CD4-positive, CD25-positive, alpha-beta regulatory T cell (primary cell): ENCODE results near the gene RASGRP2. TPM values are rescaled to one million over a fixed set of nuclear protein-coding genes. Genes with fewer than 3 reads are reported as not detected.
A peak's percentile ranks its signal among the peaks of the same experiment; 100 is the strongest.

ENCODE experiments used
- ATAC-seq, 2 donors: fragments of 150-1000 bp; cut with Tn5 transposase; one replicate each; pipeline ENCODE4 v1.10.0; 2021; ENCODE audit warnings: low read depth in 2 of 2, moderate number of reproducible peaks in 2 of 2, moderate library complexity in 1 of 2
- DNase-seq, 3 donors: peaks; one replicate each; pipeline versions ENCODE4 v3.0.0 to v3.0.0-alpha.2; 2012 to 2022; ENCODE audit warnings: mixed read lengths in 1 of 3
- H3K27ac ChIP-seq: one replicate; pipeline ENCODE4 v1.7.0; 2013; ENCODE audit warnings: mild to moderate bottlenecking, low read length; ENCODE audit not compliant: insufficient read depth, poor library complexity, severe bottlenecking
- H3K27me3 ChIP-seq: one replicate; pipeline ENCODE4 v1.7.0; 2013; ENCODE audit warnings: low read length; ENCODE audit not compliant: control insufficient read depth, insufficient read depth
- H3K36me3 ChIP-seq: one replicate; pipeline ENCODE4 v1.7.0; 2013; ENCODE audit warnings: mild to moderate bottlenecking, low read length, moderate library complexity; ENCODE audit not compliant: control insufficient read depth, insufficient read depth
- H3K4me1 ChIP-seq: 2 replicates; pipeline ENCODE4 v1.7.0; 2013; ENCODE audit warnings: mild to moderate bottlenecking, low read length; ENCODE audit not compliant: insufficient read depth, control insufficient read depth, poor library complexity, severe bottlenecking
- H3K4me3 ChIP-seq: one replicate; pipeline ENCODE4 v1.7.0; 2013; ENCODE audit warnings: low read depth, mild to moderate bottlenecking, low read length, moderate library complexity
- H3K9me3 ChIP-seq, 2 experiments: 1 replicate in 1 of 2; 2 replicates in 1 of 2; pipeline ENCODE4 v1.7.0; 2013; ENCODE audit warnings: low read length in 2 of 2, mild to moderate bottlenecking in 1 of 2, moderate library complexity in 1 of 2; ENCODE audit not compliant: control insufficient read depth in 2 of 2
- H3K27ac Mint-ChIP-seq, 3 donors: one replicate each; pipeline ENCODE4 v1.8.0; 2020 to 2022; ENCODE audit warnings: mild to moderate bottlenecking in 3 of 3, mixed read lengths in 3 of 3, moderate library complexity in 2 of 3
- H3K27me3 Mint-ChIP-seq: one replicate; pipeline ENCODE4 v1.8.0; 2022; ENCODE audit warnings: mild to moderate bottlenecking, mixed read lengths
- H3K36me3 Mint-ChIP-seq: one replicate; pipeline ENCODE4 v1.8.0; 2020; ENCODE audit warnings: mixed read lengths
- H3K4me1 Mint-ChIP-seq, 4 donors: one replicate each; pipeline ENCODE4 v1.8.0; 2020 to 2022; ENCODE audit warnings: mixed read lengths in 4 of 4, mild to moderate bottlenecking in 1 of 4
- H3K4me3 Mint-ChIP-seq, 4 donors: one replicate each; pipeline ENCODE4 v1.8.0; 2020 to 2022; ENCODE audit warnings: mild to moderate bottlenecking in 4 of 4, mixed read lengths in 4 of 4, moderate library complexity in 3 of 4
- H3K9me3 Mint-ChIP-seq, 7 donors: one replicate each; pipeline ENCODE4 v1.8.0; 2020 to 2022; ENCODE audit warnings: mixed read lengths in 7 of 7, mild to moderate bottlenecking in 3 of 7, moderate library complexity in 2 of 7
- polyA plus RNA-seq, 4 donors: library from polyadenylated mRNA; unstranded; fragments of 300-500 nt; fragmentation: Illumina TruSeq; gene quantifications; one replicate each; pipeline ENCODE4 v1.2.3, GENCODE V29; 2021
- total RNA-seq: library from RNA; stranded (reverse); gene quantifications from one replicate; pipeline ENCODE4 v1.2.3, GENCODE V29; 2022

The RASGRP2 gene
- total and polyA plus RNA-seq, 5 donors from 2014 or later, result 140 to 570 (median 169) TPM

- Histone ChIP-seq H3K9me3 (no peaks in the 10 kb centered on the region), H3K27me3 (peaks cover 7% of the 10 kb centered on the region), H3K27ac (no peak overlapping the region), H3K4me3 (no peak overlapping the region), H3K36me3 (no peaks in the 10 kb centered on the region), H3K4me1 (peaks cover 17% of the 10 kb centered on the region)
- DNase-seq (no peak), ATAC-seq (no peak)
- peaks cover 0 to 2% (median 0%) of the 10 kb centered on the region in 7 donors for H3K9me3 Mint-ChIP-seq
- H3K4me1 Mint-ChIP-seq, result peaks cover 0 to 17% (median 8%) of the 10 kb centered on the region in 4 donors
- H3K36me3 Mint-ChIP-seq, result no peaks in the 10 kb centered on the region
- H3K27ac Mint-ChIP-seq, result no peak overlapping the region
- H3K27me3 Mint-ChIP-seq, result peaks cover 82% of the 10 kb centered on the region
- peak overlapping the region in 1 of 4 donors; percentile 47 for H3K4me3 Mint-ChIP-seq
These were observed 27.3 kb downstream of the RASGRP2 start for GRCh38 chr11:64716473-64717267.

DNA sequence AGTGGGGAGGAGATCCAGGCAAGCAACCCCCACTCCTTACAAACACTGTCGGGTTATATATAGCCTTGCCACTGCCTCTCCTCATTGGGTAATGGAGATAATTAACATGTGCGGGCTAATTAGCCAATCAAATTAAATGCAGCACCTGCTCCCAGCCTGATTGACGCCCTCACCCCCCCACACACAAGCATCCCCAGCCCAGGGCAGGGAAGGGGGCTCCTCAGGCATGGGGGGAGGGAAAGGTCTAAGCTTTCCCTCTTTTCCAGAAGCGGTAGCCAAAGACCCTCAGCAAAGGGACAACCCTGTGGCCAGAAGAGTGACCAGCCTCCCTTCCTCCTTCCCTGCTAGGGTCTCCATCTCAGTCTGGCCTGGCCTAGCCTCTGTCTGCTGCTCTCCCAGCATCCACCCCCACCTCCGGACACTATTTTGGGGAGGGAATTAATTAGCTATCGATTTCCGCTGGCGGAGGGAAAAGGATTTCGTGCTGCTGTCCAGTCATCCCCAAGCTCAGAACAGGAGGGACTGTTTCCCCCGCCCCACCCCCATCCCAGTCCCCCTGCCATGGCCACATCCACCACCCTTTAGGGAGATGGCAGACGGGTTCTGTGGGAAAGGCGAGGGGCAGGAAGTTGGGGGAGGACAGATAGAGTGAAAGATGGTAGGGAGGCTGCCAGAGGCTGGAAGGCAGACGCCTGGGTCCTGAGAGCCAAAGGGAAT is 28.0 kb downstream of the RASGRP2 start:
- H3K27me3 Mint-ChIP-seq, result peaks cover 80% of the 10 kb centered on the region
- Histone ChIP-seq H3K4me3 (no peak overlapping the region), H3K36me3 (no peaks in the 10 kb centered on the region), H3K4me1 (peaks cover 17% of the 10 kb centered on the region), H3K27ac (no peak overlapping the region), H3K9me3 (no peaks in the 10 kb centered on the region), H3K27me3 (peaks cover 7% of the 10 kb centered on the region)
- peaks cover 0 to 22% (median 8%) of the 10 kb centered on the region in 4 donors for H3K4me1 Mint-ChIP-seq
- H3K4me3 Mint-ChIP-seq, result no peak overlapping the region
- peaks cover 0 to 2% (median 0%) of the 10 kb centered on the region in 7 donors for H3K9me3 Mint-ChIP-seq
- H3K36me3 Mint-ChIP-seq, result no peaks in the 10 kb centered on the region
- H3K27ac Mint-ChIP-seq, result no peak overlapping the region
- ATAC-seq, result no peak
- DNase-seq, result no peak

DNA sequence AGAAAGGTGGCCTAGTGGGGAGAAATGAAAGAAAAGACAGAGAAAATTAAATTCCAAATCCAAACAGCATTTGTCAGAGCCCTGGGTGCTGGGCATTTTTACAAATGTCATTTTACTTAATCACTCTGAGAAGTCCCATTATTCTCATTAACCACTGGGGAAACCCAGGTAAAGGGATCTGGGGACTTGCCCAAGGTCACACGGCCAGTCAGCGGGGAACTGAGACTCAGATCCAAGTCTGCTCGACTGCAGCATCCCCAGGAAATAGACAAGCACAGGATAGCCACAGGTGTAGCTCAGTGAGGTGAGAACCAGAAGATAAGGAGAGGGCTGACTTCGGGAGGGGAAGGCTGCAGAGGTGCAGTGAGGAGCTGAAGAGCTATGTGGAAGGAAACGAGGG is 28.8 kb downstream of the RASGRP2 start:
- H3K27me3 Mint-ChIP-seq, result peaks cover 82% of the 10 kb centered on the region
- peaks cover 17% of the 10 kb centered on the region for H3K4me1 ChIP-seq
- H3K27me3 ChIP-seq, result peaks cover 15% of the 10 kb centered on the region
- no peaks in the 10 kb centered on the region for H3K9me3 ChIP-seq
- no peaks in the 10 kb centered on the region for H3K36me3 ChIP-seq
- H3K4me1 Mint-ChIP-seq, result peaks cover 0 to 25% (median 8%) of the 10 kb centered on the region in 4 donors
- no peak for ATAC-seq
- H3K27ac Mint-ChIP-seq, result peak overlapping the region in 1 of 3 donors; percentile 79
- no peak for DNase-seq
- H3K4me3 Mint-ChIP-seq, result peak overlapping the region in 2 of 4 donors; percentile 31 to 75
- H3K9me3 Mint-ChIP-seq, result peaks cover 0 to 2% (median 0%) of the 10 kb centered on the region in 7 donors
- no peak overlapping the region for H3K4me3 ChIP-seq
- H3K36me3 Mint-ChIP-seq, result no peaks in the 10 kb centered on the region
- H3K27ac ChIP-seq, result no peak overlapping the region

GRCh38 chr11:64714666-64715065 is 29.3 kb downstream of the RASGRP2 start:
- no peak overlapping the region for H3K27ac ChIP-seq
- peaks cover 0 to 2% (median 0%) of the 10 kb centered on the region in 7 donors for H3K9me3 Mint-ChIP-seq
- ATAC-seq (no peak), DNase-seq (no peak)
- H3K9me3 ChIP-seq, result no peaks in the 10 kb centered on the region
- no peak overlapping the region for H3K27ac Mint-ChIP-seq
- peaks cover 16% of the 10 kb centered on the region for H3K27me3 ChIP-seq
- H3K36me3 ChIP-seq, result no peaks in the 10 kb centered on the region
- peaks cover 82% of the 10 kb centered on the region for H3K27me3 Mint-ChIP-seq
- H3K36me3 Mint-ChIP-seq, result no peaks in the 10 kb centered on the region
- H3K4me3 ChIP-seq, result no peak overlapping the region
- H3K4me3 Mint-ChIP-seq, result peak overlapping the region in 3 of 4 donors; percentile 54 to 76 (median 75)
- H3K4me1 Mint-ChIP-seq, result peaks cover 0 to 25% (median 8%) of the 10 kb centered on the region in 4 donors
- peaks cover 17% of the 10 kb centered on the region for H3K4me1 ChIP-seq

DNA sequence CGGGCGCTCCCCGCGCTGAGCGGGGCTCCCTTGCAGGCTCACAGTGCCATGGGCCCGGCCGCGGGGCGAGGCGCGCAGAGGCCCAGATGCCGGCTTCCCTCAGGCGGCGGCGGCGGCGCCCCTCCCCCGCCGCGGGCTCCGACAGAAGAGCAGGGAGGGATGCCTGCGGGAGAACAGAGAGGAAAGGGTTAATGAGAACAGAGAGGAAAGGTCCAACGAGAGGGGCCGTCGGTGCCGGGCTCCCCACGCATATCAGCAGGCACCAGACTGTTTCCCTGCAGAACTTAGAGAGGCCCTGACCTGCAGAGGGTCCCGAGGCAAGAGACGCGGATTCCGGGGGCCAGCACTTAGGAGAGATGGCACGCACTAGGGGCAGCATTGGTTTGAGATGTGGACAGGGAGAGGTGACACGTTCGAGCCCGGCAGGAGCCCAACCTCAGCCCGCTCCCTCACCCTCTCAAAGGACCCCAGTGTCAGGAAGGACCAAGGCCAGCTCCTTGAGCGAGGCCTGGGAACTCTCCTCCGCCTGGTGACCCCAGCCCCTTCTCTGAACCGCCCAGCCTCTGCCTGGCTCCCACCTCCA is 30.1 kb downstream of the RASGRP2 start:
- no peak for DNase-seq
- Histone ChIP-seq H3K36me3 (no peaks in the 10 kb centered on the region), H3K27ac (no peak overlapping the region), H3K9me3 (no peaks in the 10 kb centered on the region), H3K4me3 (no peak overlapping the region), H3K27me3 (peaks cover 20% of the 10 kb centered on the region), H3K4me1 (peaks cover 17% of the 10 kb centered on the region)
- Mint-ChIP-seq H3K9me3 (peaks cover 0 to 2% (median 0%) of the 10 kb centered on the region in 7 donors), H3K27me3 (peaks cover 79% of the 10 kb centered on the region), H3K4me1 (peaks cover 0 to 25% (median 8%) of the 10 kb centered on the region in 4 donors), H3K36me3 (no peaks in the 10 kb centered on the region), H3K4me3 (peak overlapping the region; percentile 33 to 76 (median 59)), H3K27ac (no peak overlapping the region)
- no peak for ATAC-seq

DNA sequence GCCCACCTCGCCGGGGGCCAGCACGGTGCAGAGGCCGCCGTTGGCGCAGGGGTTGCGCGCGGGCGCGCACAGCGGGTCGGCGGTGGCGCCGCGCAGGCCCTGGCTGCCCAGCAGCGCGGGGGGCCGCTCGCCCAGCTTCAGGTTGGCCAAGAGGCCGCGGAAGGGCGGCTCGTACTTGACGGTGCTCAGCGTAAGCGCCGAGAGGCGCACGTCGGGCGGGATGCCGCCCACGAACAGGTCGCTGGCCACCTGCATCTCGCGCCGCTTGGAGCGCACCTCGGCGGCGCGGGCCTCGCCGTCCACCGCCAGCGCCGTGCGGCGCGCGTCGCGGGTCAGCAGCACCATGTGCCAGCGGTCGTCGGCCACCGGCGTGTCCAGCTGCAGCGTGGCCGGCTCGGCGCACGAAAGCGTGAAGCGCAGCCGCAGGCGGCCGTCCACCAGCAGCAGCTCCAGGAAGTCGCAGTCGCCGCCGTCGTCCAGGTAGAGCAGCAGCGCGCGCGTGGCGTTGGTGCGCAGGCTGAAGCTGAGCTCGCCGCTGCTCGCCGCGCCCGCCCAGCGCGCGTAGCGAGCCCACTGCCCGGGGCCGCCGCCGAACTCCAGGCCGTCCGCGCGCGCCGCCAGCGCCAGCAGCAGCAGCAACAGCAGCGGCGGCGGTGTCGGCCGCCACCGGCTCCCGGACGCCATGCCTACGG is 30.8 kb downstream of the RASGRP2 start:
- Mint-ChIP-seq H3K27me3 (peaks cover 72% of the 10 kb centered on the region), H3K4me1 (peaks cover 0 to 25% (median 8%) of the 10 kb centered on the region in 4 donors), H3K9me3 (peaks cover 0 to 2% (median 0%) of the 10 kb centered on the region in 7 donors), H3K36me3 (no peaks in the 10 kb centered on the region), H3K27ac (no peak overlapping the region), H3K4me3 (no peak overlapping the region)
- ATAC-seq, result peak in 1 of 2 donors; percentile 15
- no peak overlapping the region for H3K27ac ChIP-seq
- H3K36me3 ChIP-seq, result no peaks in the 10 kb centered on the region
- no peaks in the 10 kb centered on the region for H3K9me3 ChIP-seq
- peaks cover 17% of the 10 kb centered on the region for H3K4me1 ChIP-seq
- peak in 1 of 3 donors; percentile 23 for DNase-seq
- no peak overlapping the region for H3K4me3 ChIP-seq
- peaks cover 22% of the 10 kb centered on the region for H3K27me3 ChIP-seq

DNA sequence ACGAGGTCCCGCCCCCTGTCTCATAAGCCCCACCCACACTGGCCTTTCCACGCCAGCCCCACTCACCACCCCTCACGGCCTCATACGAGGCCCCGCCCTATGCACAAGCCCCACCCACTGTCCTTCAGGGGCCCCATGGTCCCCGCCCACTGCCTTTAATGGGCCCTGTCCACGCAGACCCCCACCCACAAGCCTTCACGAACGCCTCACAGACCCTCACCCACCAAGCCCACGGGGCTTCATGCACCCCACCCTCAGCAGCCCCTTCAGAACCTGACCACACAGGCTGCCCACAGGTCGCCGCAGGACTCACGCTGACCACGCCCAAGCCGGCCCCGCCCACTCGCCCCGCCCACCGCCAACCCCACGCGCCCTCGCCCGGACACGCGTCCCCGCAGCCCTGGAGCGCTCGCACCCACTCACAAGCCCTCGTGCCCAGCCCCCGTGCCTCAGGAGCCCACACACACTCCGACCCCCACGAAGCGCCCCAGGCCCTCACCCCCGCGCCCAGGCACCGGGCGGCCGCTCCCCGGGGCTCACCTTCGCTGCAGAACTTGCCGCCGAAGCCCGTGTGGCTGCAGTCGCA is 31.4 kb downstream of the RASGRP2 start:
- Mint-ChIP-seq H3K27ac (no peak overlapping the region), H3K27me3 (peaks cover 66% of the 10 kb centered on the region), H3K4me1 (peaks cover 0 to 25% (median 8%) of the 10 kb centered on the region in 4 donors), H3K4me3 (peak overlapping the region in 2 of 4 donors; percentile 11 to 75), H3K9me3 (peaks cover 0 to 2% (median 0%) of the 10 kb centered on the region in 7 donors), H3K36me3 (no peaks in the 10 kb centered on the region)
- no peak overlapping the region for H3K27ac ChIP-seq
- H3K27me3 ChIP-seq, result peaks cover 23% of the 10 kb centered on the region
- no peak for ATAC-seq
- no peaks in the 10 kb centered on the region for H3K9me3 ChIP-seq
- no peak overlapping the region for H3K4me3 ChIP-seq
- DNase-seq, result no peak
- H3K36me3 ChIP-seq, result no peaks in the 10 kb centered on the region
- H3K4me1 ChIP-seq, result peaks cover 17% of the 10 kb centered on the region
